ENCODE data around the gene TADA2B. TPM values are rescaled to one million over a fixed set of nuclear protein-coding genes. Genes with fewer than 3 reads are reported as not detected.

TADA2B gene
- total RNA-seq, 1 experiment from 2014 or later: 14.3 TPM

DNA sequence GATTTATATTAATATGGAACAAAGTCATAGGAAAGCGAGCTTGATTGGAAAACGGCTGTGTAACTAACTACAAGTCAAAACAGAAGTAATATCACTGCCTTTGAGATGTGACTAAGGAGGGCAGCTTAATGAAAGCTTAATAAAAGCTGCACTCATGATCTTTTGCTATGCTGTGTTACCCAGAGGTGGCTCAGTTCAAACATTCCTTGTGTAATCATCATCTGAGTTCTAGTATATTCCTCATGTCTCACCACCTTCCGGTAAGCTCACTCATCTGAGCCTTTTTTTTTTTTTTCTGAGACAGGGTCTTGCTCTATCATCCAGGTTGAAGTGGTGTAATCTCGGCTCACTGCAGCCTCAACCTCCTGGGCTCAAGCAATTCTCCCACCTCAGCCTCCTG lies 19.6 kb downstream of the TADA2B start:
- Mint-ChIP-seq H3K27me3 (ENCODE audit: low read depth) (no peaks in the 10 kb centered on the region), H3K27ac (no peak overlapping the region), H3K36me3 (peaks cover 65% of the 10 kb centered on the region), H3K4me3 (no peak overlapping the region), H3K9me3 (no peaks in the 10 kb centered on the region), H3K4me1 (peaks cover 19% of the 10 kb centered on the region)
- CTCF ChIA-PET: interaction anchor here (0.8 to 1.9 kb wide), 3 partner anchors 8 to 39 kb away, joined by 3 to 8 read pairs (median 6); no protein-coding TSS in a partner anchor
- DNase-seq (ENCODE audit: low spot score) (no peak), ATAC-seq (no peak)
- POLR2A ChIA-PET: interaction anchor here (1.0 kb wide), 1 partner anchor 177 kb away, joined by 6 read pairs; no protein-coding TSS in a partner anchor
- TF ChIP-seq NR1H2 (CRISPR knock-in tag; IDR thresholded peaks at IDR 0.05) (no peak), STAT6 (CRISPR knock-in tag; conservative IDR thresholded peaks at IDR 0.05; ENCODE audit: low read depth) (no peak), RELA (CRISPR knock-in tag; IDR thresholded peaks at IDR 0.05; ENCODE audit: borderline replicate concordance) (no peak), CBFB (CRISPR knock-in tag; IDR thresholded peaks at IDR 0.05; ENCODE audit: low read depth) (no peak), FOXJ3 (CRISPR knock-in tag; IDR thresholded peaks at IDR 0.05; ENCODE audit: borderline replicate concordance) (no peak), ZBTB43 (CRISPR knock-in tag; IDR thresholded peaks at IDR 0.05) (no peak), ZNF416 (CRISPR knock-in tag; IDR thresholded peaks at IDR 0.05) (no peak), HMGA2 (CRISPR knock-in tag; IDR thresholded peaks at IDR 0.05) (no peak), MXD4 (CRISPR knock-in tag; IDR thresholded peaks at IDR 0.05; ENCODE audit: borderline replicate concordance) (no peak), PREB (CRISPR knock-in tag; IDR thresholded peaks at IDR 0.05; ENCODE audit: borderline replicate concordance) (no peak), CREB1 (CRISPR knock-in tag; IDR thresholded peaks at IDR 0.05) (no peak), NFE2L1 (CRISPR knock-in tag; IDR thresholded peaks at IDR 0.05) (no peak), NR2C2 (CRISPR knock-in tag; IDR thresholded peaks at IDR 0.05) (no peak)
- TF ChIP-seq, protein P1, sequence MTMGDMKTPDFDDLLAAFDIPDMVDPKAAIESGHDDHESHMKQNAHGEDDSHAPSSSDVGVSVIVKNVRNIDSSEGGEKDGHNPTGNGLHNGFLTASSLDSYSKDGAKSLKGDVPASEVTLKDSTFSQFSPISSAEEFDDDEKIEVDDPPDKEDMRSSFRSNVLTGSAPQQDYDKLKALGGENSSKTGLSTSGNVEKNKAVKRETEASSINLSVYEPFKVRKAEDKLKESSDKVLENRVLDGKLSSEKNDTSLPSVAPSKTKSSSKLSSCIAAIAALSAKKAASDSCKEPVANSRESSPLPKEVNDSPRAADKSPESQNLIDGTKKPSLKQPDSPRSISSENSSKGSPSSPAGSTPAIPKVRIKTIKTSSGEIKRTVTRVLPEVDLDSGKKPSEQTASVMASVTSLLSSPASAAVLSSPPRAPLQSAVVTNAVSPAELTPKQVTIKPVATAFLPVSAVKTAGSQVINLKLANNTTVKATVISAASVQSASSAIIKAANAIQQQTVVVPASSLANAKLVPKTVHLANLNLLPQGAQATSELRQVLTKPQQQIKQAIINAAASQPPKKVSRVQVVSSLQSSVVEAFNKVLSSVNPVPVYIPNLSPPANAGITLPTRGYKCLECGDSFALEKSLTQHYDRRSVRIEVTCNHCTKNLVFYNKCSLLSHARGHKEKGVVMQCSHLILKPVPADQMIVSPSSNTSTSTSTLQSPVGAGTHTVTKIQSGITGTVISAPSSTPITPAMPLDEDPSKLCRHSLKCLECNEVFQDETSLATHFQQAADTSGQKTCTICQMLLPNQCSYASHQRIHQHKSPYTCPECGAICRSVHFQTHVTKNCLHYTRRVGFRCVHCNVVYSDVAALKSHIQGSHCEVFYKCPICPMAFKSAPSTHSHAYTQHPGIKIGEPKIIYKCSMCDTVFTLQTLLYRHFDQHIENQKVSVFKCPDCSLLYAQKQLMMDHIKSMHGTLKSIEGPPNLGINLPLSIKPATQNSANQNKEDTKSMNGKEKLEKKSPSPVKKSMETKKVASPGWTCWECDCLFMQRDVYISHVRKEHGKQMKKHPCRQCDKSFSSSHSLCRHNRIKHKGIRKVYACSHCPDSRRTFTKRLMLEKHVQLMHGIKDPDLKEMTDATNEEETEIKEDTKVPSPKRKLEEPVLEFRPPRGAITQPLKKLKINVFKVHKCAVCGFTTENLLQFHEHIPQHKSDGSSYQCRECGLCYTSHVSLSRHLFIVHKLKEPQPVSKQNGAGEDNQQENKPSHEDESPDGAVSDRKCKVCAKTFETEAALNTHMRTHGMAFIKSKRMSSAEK (CRISPR knock-in tag; IDR thresholded peaks at IDR 0.05; ENCODE audit: borderline replicate concordance): no peak

- H3K4me3 Mint-ChIP-seq: no peak overlapping the region
- peaks cover 19% of the 10 kb centered on the region for H3K4me1 Mint-ChIP-seq
- H3K27ac Mint-ChIP-seq: no peak overlapping the region
- H3K27me3 Mint-ChIP-seq (ENCODE audit: low read depth): peaks cover under 1% of the 10 kb centered on the region; the same call in 1 of the 2 replicates
- ATAC-seq (no peak), DNase-seq (ENCODE audit: low spot score) (no peak)
- peaks cover 62% of the 10 kb centered on the region for H3K36me3 Mint-ChIP-seq
- CTCF ChIA-PET: no interaction called here
- POLR2A ChIA-PET: interaction anchor here (1.0 kb wide), 1 partner anchor 177 kb away, joined by 6 read pairs; no protein-coding TSS in a partner anchor
- H3K9me3 Mint-ChIP-seq: no peaks in the 10 kb centered on the region
- TF ChIP-seq, protein P2, sequence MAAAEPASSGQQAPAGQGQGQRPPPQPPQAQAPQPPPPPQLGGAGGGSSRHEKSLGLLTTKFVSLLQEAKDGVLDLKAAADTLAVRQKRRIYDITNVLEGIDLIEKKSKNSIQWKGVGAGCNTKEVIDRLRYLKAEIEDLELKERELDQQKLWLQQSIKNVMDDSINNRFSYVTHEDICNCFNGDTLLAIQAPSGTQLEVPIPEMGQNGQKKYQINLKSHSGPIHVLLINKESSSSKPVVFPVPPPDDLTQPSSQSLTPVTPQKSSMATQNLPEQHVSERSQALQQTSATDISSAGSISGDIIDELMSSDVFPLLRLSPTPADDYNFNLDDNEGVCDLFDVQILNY (CRISPR knock-in tag; IDR thresholded peaks at IDR 0.05): no peak
- TF ChIP-seq, protein P3, sequence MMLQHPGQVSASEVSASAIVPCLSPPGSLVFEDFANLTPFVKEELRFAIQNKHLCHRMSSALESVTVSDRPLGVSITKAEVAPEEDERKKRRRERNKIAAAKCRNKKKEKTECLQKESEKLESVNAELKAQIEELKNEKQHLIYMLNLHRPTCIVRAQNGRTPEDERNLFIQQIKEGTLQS (CRISPR knock-in tag; conservative IDR thresholded peaks at IDR 0.05): no peak
- TF ChIP-seq FOXJ3 (CRISPR knock-in tag; IDR thresholded peaks at IDR 0.05; ENCODE audit: borderline replicate concordance) (no peak), USF2 (CRISPR knock-in tag; IDR thresholded peaks at IDR 0.05) (no peak), KAT7 (CRISPR knock-in tag; IDR thresholded peaks at IDR 0.05; ENCODE audit: borderline replicate concordance) (no peak), NR1H2 (CRISPR knock-in tag; IDR thresholded peaks at IDR 0.05) (no peak)
- TF ChIP-seq, protein P4, sequence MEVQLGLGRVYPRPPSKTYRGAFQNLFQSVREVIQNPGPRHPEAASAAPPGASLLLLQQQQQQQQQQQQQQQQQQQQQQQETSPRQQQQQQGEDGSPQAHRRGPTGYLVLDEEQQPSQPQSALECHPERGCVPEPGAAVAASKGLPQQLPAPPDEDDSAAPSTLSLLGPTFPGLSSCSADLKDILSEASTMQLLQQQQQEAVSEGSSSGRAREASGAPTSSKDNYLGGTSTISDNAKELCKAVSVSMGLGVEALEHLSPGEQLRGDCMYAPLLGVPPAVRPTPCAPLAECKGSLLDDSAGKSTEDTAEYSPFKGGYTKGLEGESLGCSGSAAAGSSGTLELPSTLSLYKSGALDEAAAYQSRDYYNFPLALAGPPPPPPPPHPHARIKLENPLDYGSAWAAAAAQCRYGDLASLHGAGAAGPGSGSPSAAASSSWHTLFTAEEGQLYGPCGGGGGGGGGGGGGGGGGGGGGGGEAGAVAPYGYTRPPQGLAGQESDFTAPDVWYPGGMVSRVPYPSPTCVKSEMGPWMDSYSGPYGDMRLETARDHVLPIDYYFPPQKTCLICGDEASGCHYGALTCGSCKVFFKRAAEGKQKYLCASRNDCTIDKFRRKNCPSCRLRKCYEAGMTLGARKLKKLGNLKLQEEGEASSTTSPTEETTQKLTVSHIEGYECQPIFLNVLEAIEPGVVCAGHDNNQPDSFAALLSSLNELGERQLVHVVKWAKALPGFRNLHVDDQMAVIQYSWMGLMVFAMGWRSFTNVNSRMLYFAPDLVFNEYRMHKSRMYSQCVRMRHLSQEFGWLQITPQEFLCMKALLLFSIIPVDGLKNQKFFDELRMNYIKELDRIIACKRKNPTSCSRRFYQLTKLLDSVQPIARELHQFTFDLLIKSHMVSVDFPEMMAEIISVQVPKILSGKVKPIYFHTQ (CRISPR knock-in tag; IDR thresholded peaks at IDR 0.05): no peak
- TF ChIP-seq, protein P5, sequence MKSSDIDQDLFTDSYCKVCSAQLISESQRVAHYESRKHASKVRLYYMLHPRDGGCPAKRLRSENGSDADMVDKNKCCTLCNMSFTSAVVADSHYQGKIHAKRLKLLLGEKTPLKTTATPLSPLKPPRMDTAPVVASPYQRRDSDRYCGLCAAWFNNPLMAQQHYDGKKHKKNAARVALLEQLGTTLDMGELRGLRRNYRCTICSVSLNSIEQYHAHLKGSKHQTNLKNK (CRISPR knock-in tag; IDR thresholded peaks at IDR 0.05): no peak
Measured at GRCh38 chr4:7063362-7063761, 20.2 kb downstream of the TADA2B start.

Measured in WTC11 (cell line).